Upper lobe of left lung (tissue), 4 donors: ENCODE measurements around the gene UBE3D.

Source experiments
- POLR2A ChIP-seq, 4 donors: fragments of 450-650 bp; IDR thresholded peaks; one replicate each; pipeline ENCODE4 v1.5.1; 2016 to 2017; ENCODE audit warnings: antibody characterized with exemption in 4 of 4, mild to moderate bottlenecking in 2 of 4
- TF ChIP-seq, protein P1 (sequence below), 6 experiments: fragments of 450-650 bp in 4 of 6; fragments of 200-600 bp in 2 of 6; sonication (generic) in 2 of 6; IDR thresholded peaks; one replicate each; pipeline ENCODE4 v1.5.1; 2016 to 2019; ENCODE audit warnings: antibody characterized with exemption in 6 of 6

DNA sequence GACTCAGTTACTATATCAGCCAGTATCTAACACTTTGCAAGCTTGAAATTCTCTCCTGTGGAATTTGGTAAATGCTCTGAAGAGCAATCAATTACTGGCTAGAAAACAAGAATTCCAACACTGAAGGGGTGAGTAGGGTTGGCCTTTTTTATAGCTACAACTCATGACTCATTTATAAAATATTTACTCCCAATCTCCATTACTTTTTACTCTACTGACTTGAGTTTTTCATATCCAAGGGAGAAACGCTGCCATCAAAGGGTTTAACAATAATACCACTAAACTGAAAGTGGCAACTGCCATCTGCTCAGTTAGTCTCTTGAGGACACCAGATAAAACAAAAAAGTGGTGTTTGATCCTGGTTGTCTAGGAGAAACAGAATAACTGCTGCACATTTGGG is 203.1 kb downstream of the UBE3D start:
- TF ChIP-seq, protein P1, sequence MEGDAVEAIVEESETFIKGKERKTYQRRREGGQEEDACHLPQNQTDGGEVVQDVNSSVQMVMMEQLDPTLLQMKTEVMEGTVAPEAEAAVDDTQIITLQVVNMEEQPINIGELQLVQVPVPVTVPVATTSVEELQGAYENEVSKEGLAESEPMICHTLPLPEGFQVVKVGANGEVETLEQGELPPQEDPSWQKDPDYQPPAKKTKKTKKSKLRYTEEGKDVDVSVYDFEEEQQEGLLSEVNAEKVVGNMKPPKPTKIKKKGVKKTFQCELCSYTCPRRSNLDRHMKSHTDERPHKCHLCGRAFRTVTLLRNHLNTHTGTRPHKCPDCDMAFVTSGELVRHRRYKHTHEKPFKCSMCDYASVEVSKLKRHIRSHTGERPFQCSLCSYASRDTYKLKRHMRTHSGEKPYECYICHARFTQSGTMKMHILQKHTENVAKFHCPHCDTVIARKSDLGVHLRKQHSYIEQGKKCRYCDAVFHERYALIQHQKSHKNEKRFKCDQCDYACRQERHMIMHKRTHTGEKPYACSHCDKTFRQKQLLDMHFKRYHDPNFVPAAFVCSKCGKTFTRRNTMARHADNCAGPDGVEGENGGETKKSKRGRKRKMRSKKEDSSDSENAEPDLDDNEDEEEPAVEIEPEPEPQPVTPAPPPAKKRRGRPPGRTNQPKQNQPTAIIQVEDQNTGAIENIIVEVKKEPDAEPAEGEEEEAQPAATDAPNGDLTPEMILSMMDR (IDR thresholded peaks at IDR 0.05) = no peak
- TF ChIP-seq POLR2A (IDR thresholded peaks at IDR 0.05) = no peak
